Astrocyte (in vitro differentiated cells and primary cell): ENCODE results near the gene PPP2R2D. TPM values are rescaled to one million over a fixed set of nuclear protein-coding genes. Genes with fewer than 3 reads are reported as not detected.

Experiments
- DNase-seq: peaks from one replicate; pipeline ENCODE4 v3.0.0-alpha.2; 2010; ENCODE audit warnings: low read depth
- FAIRE-seq: peaks from 2 replicates; lab custom pipeline; 2011; peaks lifted over from hg19 to GRCh38; lab: Jason Lieb, UNC
- H2AFZ ChIP-seq: 2 replicates; pipeline ENCODE4 v1.6.0; 2012; ENCODE audit warnings: low read depth, low read length, inconsistent platforms
- H3K27ac ChIP-seq: 2 replicates; pipeline ENCODE4 v1.5.1; 2011; ENCODE audit warnings: low read depth, low read length, inconsistent platforms
- H3K27me3 ChIP-seq: 2 replicates; pipeline ENCODE4 v1.6.0; 2011; ENCODE audit warnings: low read length, inconsistent platforms; ENCODE audit not compliant: insufficient read depth
- H3K36me3 ChIP-seq: 2 replicates; pipeline ENCODE4 v1.5.1; 2011; ENCODE audit warnings: low read length, inconsistent platforms; ENCODE audit not compliant: insufficient read depth
- H3K4me1 ChIP-seq: 2 replicates; pipeline ENCODE4 v1.5.1; 2011; ENCODE audit warnings: low read length, inconsistent platforms; ENCODE audit not compliant: insufficient read depth
- H3K4me2 ChIP-seq: 2 replicates; pipeline ENCODE4 v1.6.0; 2012; ENCODE audit warnings: low read length, inconsistent platforms
- H3K4me3 ChIP-seq: 2 replicates; pipeline ENCODE4 v1.5.1; 2011; ENCODE audit warnings: low read depth, mild to moderate bottlenecking, low read length, inconsistent platforms; ENCODE audit not compliant: insufficient read depth
- H3K79me2 ChIP-seq: 2 replicates; pipeline ENCODE4 v1.6.0; 2012; ENCODE audit warnings: mild to moderate bottlenecking, low read length, inconsistent platforms; ENCODE audit not compliant: insufficient read depth
- H3K9ac ChIP-seq: 2 replicates; pipeline ENCODE4 v1.6.0; 2012; ENCODE audit warnings: mild to moderate bottlenecking, low read length, inconsistent platforms
- H3K9me3 ChIP-seq: 2 replicates; pipeline ENCODE4 v1.5.1; 2012; ENCODE audit warnings: low read depth, mild to moderate bottlenecking, low read length, inconsistent platforms; ENCODE audit not compliant: insufficient read depth
- H4K20me1 ChIP-seq: 2 replicates; pipeline ENCODE4 v1.6.0; 2012; ENCODE audit warnings: low read length, inconsistent platforms; ENCODE audit not compliant: insufficient read depth
- H3K27ac Mint-ChIP-seq: one replicate; pipeline ENCODE4 v1.8.0; 2021; ENCODE audit warnings: mild to moderate bottlenecking, mixed read lengths; ENCODE audit not compliant: unreplicated experiment
- H3K27me3 Mint-ChIP-seq: one replicate; pipeline ENCODE4 v1.8.0; 2021; ENCODE audit warnings: low read depth, mixed read lengths; ENCODE audit not compliant: unreplicated experiment
- H3K36me3 Mint-ChIP-seq: one replicate; pipeline ENCODE4 v1.8.0; 2021; ENCODE audit warnings: low read depth, mixed read lengths; ENCODE audit not compliant: unreplicated experiment
- H3K4me1 Mint-ChIP-seq: one replicate; pipeline ENCODE4 v1.8.0; 2021; ENCODE audit warnings: low read depth, mixed read lengths; ENCODE audit not compliant: unreplicated experiment
- H3K4me3 Mint-ChIP-seq: one replicate; pipeline ENCODE4 v1.8.0; 2021; ENCODE audit warnings: mild to moderate bottlenecking, moderate library complexity, mixed read lengths; ENCODE audit not compliant: unreplicated experiment
- H3K9me3 Mint-ChIP-seq: one replicate; pipeline ENCODE4 v1.8.0; 2021; ENCODE audit warnings: mild to moderate bottlenecking, mixed read lengths; ENCODE audit not compliant: unreplicated experiment
- CTCF ChIP-seq: IDR thresholded peaks from 2 replicates; pipeline ENCODE4 v1.5.1; 2011; ENCODE audit warnings: low read depth, mild to moderate bottlenecking, inconsistent platforms, low read length, moderate library complexity; ENCODE audit not compliant: insufficient read depth
- EZH2 ChIP-seq: IDR thresholded peaks from 2 replicates; pipeline ENCODE4 v1.6.1; 2012; ENCODE audit warnings: mild to moderate bottlenecking, low read length, inconsistent platforms; ENCODE audit not compliant: insufficient read depth
- total RNA-seq: library from RNA; stranded (reverse); gene quantifications from 2 replicates; pipeline ENCODE4 v1.2.1, GENCODE V29; 2021

Gene PPP2R2D
- total RNA-seq, 1 donor from 2014 or later: 32.5 TPM

GRCh38 chr10:131905267-131905571 is 4.4 kb downstream of the PPP2R2D start:
- TF ChIP-seq EZH2 (no peak), CTCF (no peak)
- no peak overlapping the region for H2AFZ ChIP-seq
- no peak overlapping the region for H3K4me2 ChIP-seq
- H3K9me3 ChIP-seq: no peaks in the 10 kb centered on the region
- peaks cover 88% of the 10 kb centered on the region for H3K79me2 ChIP-seq
- no peak overlapping the region for H3K9ac ChIP-seq
- peaks cover 15% of the 10 kb centered on the region for H3K4me1 ChIP-seq
- no peaks in the 10 kb centered on the region for H3K27me3 ChIP-seq
- no peak overlapping the region for H3K4me3 Mint-ChIP-seq
- peaks cover 82% of the 10 kb centered on the region for H4K20me1 ChIP-seq
- peaks cover 31% of the 10 kb centered on the region for H3K4me1 Mint-ChIP-seq
- FAIRE-seq (no peak), DNase-seq (no peak)
- no peaks in the 10 kb centered on the region for H3K9me3 Mint-ChIP-seq
- no peaks in the 10 kb centered on the region for H3K27me3 Mint-ChIP-seq
- no peak overlapping the region for H3K4me3 ChIP-seq
- H3K36me3 Mint-ChIP-seq: no peaks in the 10 kb centered on the region
- H3K36me3 ChIP-seq: peaks cover 7% of the 10 kb centered on the region
- H3K27ac ChIP-seq: no peak overlapping the region
- H3K27ac Mint-ChIP-seq: no peak overlapping the region

- peaks cover 31% of the 10 kb centered on the region for H3K4me1 Mint-ChIP-seq
- peaks cover 9% of the 10 kb centered on the region for H3K36me3 ChIP-seq
- H3K36me3 Mint-ChIP-seq: no peaks in the 10 kb centered on the region
- H3K27ac Mint-ChIP-seq: no peak overlapping the region
- DNase-seq (no peak), FAIRE-seq (no peak)
- H4K20me1 ChIP-seq: peaks cover 87% of the 10 kb centered on the region
- no peaks in the 10 kb centered on the region for H3K9me3 Mint-ChIP-seq
- no peak overlapping the region for H3K9ac ChIP-seq
- no peak overlapping the region for H3K27ac ChIP-seq
- no peaks in the 10 kb centered on the region for H3K9me3 ChIP-seq
- H3K4me3 ChIP-seq: no peak overlapping the region
- no peaks in the 10 kb centered on the region for H3K27me3 Mint-ChIP-seq
- no peak overlapping the region for H2AFZ ChIP-seq
- H3K4me2 ChIP-seq: no peak overlapping the region
- TF ChIP-seq CTCF (no peak), EZH2 (no peak)
- no peaks in the 10 kb centered on the region for H3K27me3 ChIP-seq
- H3K4me1 ChIP-seq: peaks cover 15% of the 10 kb centered on the region
- H3K79me2 ChIP-seq: peaks cover 93% of the 10 kb centered on the region
- H3K4me3 Mint-ChIP-seq: no peak overlapping the region
Measured at GRCh38 chr10:131905603-131906268, 4.9 kb downstream of the PPP2R2D start.

- no peaks in the 10 kb centered on the region for H3K9me3 ChIP-seq
- Mint-ChIP-seq H3K27me3 (no peaks in the 10 kb centered on the region), H3K4me3 (no peak overlapping the region), H3K9me3 (no peaks in the 10 kb centered on the region), H3K36me3 (peaks cover 1% of the 10 kb centered on the region), H3K4me1 (peaks cover 31% of the 10 kb centered on the region), H3K27ac (no peak overlapping the region)
- H3K27ac ChIP-seq: no peak overlapping the region
- H3K36me3 ChIP-seq: peaks cover 9% of the 10 kb centered on the region
- H3K4me3 ChIP-seq: no peak overlapping the region
- TF ChIP-seq CTCF: no peak
- TF ChIP-seq EZH2: no peak
- no peaks in the 10 kb centered on the region for H3K27me3 ChIP-seq
- DNase-seq (no peak), FAIRE-seq (no peak)
- peaks cover 92% of the 10 kb centered on the region for H4K20me1 ChIP-seq
- peaks cover 97% of the 10 kb centered on the region for H3K79me2 ChIP-seq
- H3K4me2 ChIP-seq: no peak overlapping the region
- no peak overlapping the region for H2AFZ ChIP-seq
- peaks cover 15% of the 10 kb centered on the region for H3K4me1 ChIP-seq
- H3K9ac ChIP-seq: no peak overlapping the region
Measured at GRCh38 chr10:131906269-131906639, 5.4 kb downstream of the PPP2R2D start.
